ENCODE measurements around the gene KIAA1958. TPM values are rescaled to one million over a fixed set of nuclear protein-coding genes. Genes with fewer than 3 reads are reported as not detected.

Gene KIAA1958, protein sequence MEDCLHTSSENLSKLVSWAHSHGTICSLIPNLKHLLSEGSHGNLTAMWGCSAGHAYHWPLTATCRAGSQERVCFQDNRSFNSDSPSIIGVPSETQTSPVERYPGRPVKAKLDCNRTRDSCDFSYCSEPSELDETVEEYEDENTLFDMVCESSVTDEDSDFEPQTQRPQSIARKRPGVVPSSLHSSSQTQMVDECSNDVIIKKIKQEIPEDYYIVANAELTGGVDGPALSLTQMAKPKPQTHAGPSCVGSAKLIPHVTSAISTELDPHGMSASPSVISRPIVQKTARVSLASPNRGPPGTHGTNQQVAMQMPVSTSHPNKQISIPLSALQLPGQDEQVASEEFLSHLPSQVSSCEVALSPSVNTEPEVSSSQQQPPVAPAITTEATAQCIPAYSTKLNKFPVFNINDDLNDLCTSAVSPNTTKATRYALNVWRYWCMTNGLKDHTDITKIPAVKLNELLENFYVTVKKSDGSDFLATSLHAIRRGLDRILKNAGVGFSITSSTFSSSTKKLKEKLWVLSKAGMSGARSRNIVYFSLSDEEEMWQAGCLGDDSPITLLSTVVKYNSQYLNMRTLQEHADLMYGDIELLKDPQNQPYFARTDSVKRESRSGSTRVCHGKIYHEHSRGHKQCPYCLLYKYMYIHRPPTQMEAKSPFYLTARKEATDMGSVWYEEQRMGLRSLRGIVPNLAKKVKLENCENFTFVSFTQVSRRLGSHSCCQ
- 9.8 and 10.6 TPM in 2 replicates for total RNA-seq

GRCh38 chr9:112486221-112487007 lies at the start of gene KIAA1958:
Gene KIAA1958, plus strand, starts transcription at chr9:112486827. Its CDS starts 87,254 bp downstream, at chr9:112574081.
- H3K4me1 Mint-ChIP-seq = peaks cover 28% of the 10 kb centered on the region
- peak; percentile 96 for DNase-seq
- peaks cover 3% of the 10 kb centered on the region for H3K27me3 Mint-ChIP-seq
- no peaks in the 10 kb centered on the region for H3K9me3 Mint-ChIP-seq
- intact Hi-C loops (cut with micrococcal nuclease) = loop anchor here (1.0 to 10.0 kb wide), 5 partner anchors 106 to 738 kb away; partner anchors contain the start of genes FKBP15, HSDL2, INIP and SLC31A1
- H3K4me3 Mint-ChIP-seq = peak within 1 kb of the TSS; percentile 98
- peak within 1 kb of the TSS; percentile 98 for H3K27ac Mint-ChIP-seq
- peaks cover 3% of the 10 kb centered on the region for H3K36me3 Mint-ChIP-seq (ENCODE audit: low read depth)

DNA sequence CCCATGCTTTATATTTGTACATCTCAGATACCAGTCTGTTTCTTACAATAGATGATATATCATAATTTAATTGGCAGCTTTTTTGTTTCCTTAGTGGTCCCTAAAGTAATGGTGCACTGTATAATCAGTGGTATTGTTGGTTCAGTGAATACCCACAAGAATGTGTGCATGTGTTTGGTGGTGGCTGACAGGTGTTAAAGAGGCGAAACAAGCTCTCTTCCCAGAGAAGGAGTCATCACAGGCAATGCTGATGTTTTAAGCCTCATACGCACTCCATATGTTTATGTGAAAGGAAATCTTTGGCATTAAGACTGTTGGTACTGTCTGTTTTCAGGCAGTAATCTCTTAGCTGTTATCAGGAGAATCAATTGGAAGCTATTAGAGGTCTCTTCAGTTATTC lies 49.2 kb upstream of the KIAA1958 start:
- Mint-ChIP-seq H3K4me3 (no peak overlapping the region), H3K4me1 (no peaks in the 10 kb centered on the region), H3K9me3 (no peaks in the 10 kb centered on the region), H3K27ac (no peak overlapping the region), H3K27me3 (no peaks in the 10 kb centered on the region), H3K36me3 (ENCODE audit: low read depth) (peaks cover 5% of the 10 kb centered on the region)
- intact Hi-C loops (cut with micrococcal nuclease) = no loop called here
- DNase-seq = no peak

DNA sequence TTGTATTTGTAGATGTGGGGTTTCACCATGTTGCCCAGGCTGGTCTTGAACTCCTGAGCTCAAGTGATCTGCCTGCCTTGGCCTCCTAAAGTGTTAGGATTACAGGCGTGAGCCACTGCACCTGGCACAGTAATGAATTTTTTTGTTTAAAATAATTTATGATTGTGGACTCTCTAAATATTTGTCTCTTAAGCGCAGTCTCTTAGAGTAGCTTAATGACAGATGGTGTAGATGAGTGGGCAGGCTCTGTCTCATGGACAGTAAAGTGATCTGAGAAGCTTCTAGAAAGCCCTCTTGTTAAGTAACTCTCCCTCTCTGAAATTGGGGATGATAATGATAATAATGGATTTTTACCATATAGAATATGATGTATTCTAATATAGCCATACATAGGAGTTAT lies 47.5 kb upstream of the KIAA1958 start:
- DNase-seq = no peak
- Mint-ChIP-seq H3K27me3 (no peaks in the 10 kb centered on the region), H3K4me1 (no peaks in the 10 kb centered on the region), H3K27ac (no peak overlapping the region), H3K36me3 (ENCODE audit: low read depth) (peaks cover 4% of the 10 kb centered on the region), H3K4me3 (no peak overlapping the region), H3K9me3 (no peaks in the 10 kb centered on the region)
- intact Hi-C loops (cut with micrococcal nuclease) = no loop called here

DNA sequence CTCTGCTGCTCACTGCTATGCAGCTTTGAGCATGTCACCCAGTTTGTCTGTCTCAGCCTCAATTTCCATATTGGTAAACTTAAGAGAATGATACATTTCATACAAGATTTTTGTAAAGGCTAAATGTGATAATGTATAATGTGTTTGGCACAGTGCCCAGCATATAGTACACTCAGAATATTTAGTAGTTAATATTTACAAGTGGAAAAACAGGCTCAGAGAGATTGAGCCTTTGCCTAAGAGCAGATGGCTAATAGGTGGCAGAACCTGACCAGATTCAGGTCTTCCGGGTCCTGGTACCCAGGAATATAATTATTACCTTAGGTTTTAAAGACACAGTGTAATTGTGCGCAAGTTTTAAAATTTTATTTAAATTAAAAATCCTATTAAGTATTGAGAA lies 46.8 kb upstream of the KIAA1958 start:
- no peak overlapping the region for H3K4me3 Mint-ChIP-seq
- H3K27me3 Mint-ChIP-seq = no peaks in the 10 kb centered on the region
- no peaks in the 10 kb centered on the region for H3K4me1 Mint-ChIP-seq
- H3K9me3 Mint-ChIP-seq = no peaks in the 10 kb centered on the region
- H3K27ac Mint-ChIP-seq = no peak overlapping the region
- intact Hi-C loops (cut with micrococcal nuclease) = loop anchor here (10.0 kb wide), 1 partner anchor 275 kb away; the partner anchor contains the start of gene INIP
- DNase-seq = no peak
- peaks cover 4% of the 10 kb centered on the region for H3K36me3 Mint-ChIP-seq (ENCODE audit: low read depth)

- intact Hi-C loops (cut with micrococcal nuclease) = loop anchor here (1.0 to 10.0 kb wide), 2 partner anchors 272 to 350 kb away; partner anchors contain the start of gene INIP
- H3K9me3 Mint-ChIP-seq = no peaks in the 10 kb centered on the region
- DNase-seq = peak; percentile 72
- H3K27me3 Mint-ChIP-seq = no peaks in the 10 kb centered on the region
- H3K4me3 Mint-ChIP-seq = no peak overlapping the region
- H3K36me3 Mint-ChIP-seq (ENCODE audit: low read depth) = peaks cover 6% of the 10 kb centered on the region
- H3K4me1 Mint-ChIP-seq = no peaks in the 10 kb centered on the region
- no peak overlapping the region for H3K27ac Mint-ChIP-seq
Observed at GRCh38 chr9:112443200-112443599, 43.4 kb upstream of the KIAA1958 start.

- Mint-ChIP-seq H3K36me3 (ENCODE audit: low read depth) (peaks cover 6% of the 10 kb centered on the region), H3K4me1 (no peaks in the 10 kb centered on the region), H3K27me3 (no peaks in the 10 kb centered on the region), H3K9me3 (no peaks in the 10 kb centered on the region), H3K4me3 (no peak overlapping the region), H3K27ac (no peak overlapping the region)
- intact Hi-C loops (cut with micrococcal nuclease) = loop anchor here (1.0 to 10.0 kb wide), 2 partner anchors 271 to 350 kb away; partner anchors contain the start of gene INIP
- no peak for DNase-seq
Observed at GRCh38 chr9:112443636-112444035, 43.0 kb upstream of the KIAA1958 start.

DNA sequence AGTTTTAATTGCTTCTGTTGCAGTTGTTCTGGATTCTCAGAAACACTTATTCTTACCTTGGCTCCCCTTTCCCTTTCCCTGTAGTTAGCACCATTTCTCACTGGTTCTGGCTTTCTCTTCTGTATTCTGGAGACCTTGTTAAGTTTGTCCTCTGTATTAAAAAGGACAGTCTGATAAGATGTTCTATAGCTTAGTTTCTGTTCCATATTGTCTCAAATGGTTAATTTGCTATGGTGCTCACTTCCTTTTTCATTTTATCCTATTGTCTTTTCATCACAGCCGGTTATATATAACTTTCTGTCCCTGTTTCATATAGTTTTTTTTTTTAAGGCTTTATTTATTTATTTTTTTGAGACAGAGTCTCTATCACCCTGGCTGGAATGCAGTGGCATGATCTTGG lies 41.4 kb upstream of the KIAA1958 start:
- no peak for DNase-seq
- intact Hi-C loops (cut with micrococcal nuclease) = loop anchor here (10.0 kb wide), 1 partner anchor 270 kb away; the partner anchor contains the start of gene INIP
- Mint-ChIP-seq H3K4me3 (no peak overlapping the region), H3K36me3 (ENCODE audit: low read depth) (peaks cover 6% of the 10 kb centered on the region), H3K9me3 (no peaks in the 10 kb centered on the region), H3K27ac (no peak overlapping the region), H3K4me1 (no peaks in the 10 kb centered on the region), H3K27me3 (no peaks in the 10 kb centered on the region)

DNA sequence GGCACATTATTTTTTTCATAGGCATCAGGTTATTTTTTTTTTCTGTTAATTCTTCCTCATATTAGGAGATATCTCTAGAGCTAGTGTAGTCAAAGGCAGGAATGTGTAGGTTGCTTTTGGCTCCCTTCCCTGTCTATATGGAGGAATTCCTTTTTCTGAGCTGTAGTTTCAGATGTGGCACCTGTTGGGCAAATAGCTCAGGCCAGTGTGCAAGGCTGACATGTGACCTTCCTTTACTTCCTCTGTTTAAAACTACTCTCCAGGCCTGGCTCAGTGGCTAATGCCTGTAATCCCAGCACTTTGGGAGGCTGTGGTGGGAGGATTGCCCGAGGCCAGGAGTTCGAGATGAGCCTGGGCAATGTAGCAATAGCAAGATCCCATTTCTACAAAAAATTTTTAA lies 40.5 kb upstream of the KIAA1958 start:
- no peak overlapping the region for H3K4me3 Mint-ChIP-seq
- no peaks in the 10 kb centered on the region for H3K4me1 Mint-ChIP-seq
- no peaks in the 10 kb centered on the region for H3K9me3 Mint-ChIP-seq
- intact Hi-C loops (cut with micrococcal nuclease) = loop anchor here (10.0 kb wide), 1 partner anchor 269 kb away; the partner anchor contains the start of gene INIP
- H3K36me3 Mint-ChIP-seq (ENCODE audit: low read depth) = peaks cover 6% of the 10 kb centered on the region
- H3K27me3 Mint-ChIP-seq = no peaks in the 10 kb centered on the region
- H3K27ac Mint-ChIP-seq = no peak overlapping the region
- no peak for DNase-seq

- intact Hi-C loops (cut with micrococcal nuclease) = loop anchor here (10.0 kb wide), 1 partner anchor 268 kb away; the partner anchor contains the start of gene INIP
Observed at GRCh38 chr9:112446526-112446925, 40.1 kb upstream of the KIAA1958 start.

GRCh38 chr9:112447283-112447761 lies 39.3 kb upstream of the KIAA1958 start:
- peaks cover 4% of the 10 kb centered on the region for H3K36me3 Mint-ChIP-seq (ENCODE audit: low read depth)
- H3K4me1 Mint-ChIP-seq = no peaks in the 10 kb centered on the region
- H3K27me3 Mint-ChIP-seq = no peaks in the 10 kb centered on the region
- intact Hi-C loops (cut with micrococcal nuclease) = loop anchor here (10.0 kb wide), 1 partner anchor 267 kb away; the partner anchor contains the start of gene INIP
- H3K27ac Mint-ChIP-seq = no peak overlapping the region
- DNase-seq = no peak
- H3K9me3 Mint-ChIP-seq = no peaks in the 10 kb centered on the region
- H3K4me3 Mint-ChIP-seq = no peak overlapping the region

More at GRCh38 chr9:112446526-112446925, 40.1 kb upstream of the KIAA1958 start:
- Mint-ChIP-seq H3K36me3 (ENCODE audit: low read depth) (peaks cover 4% of the 10 kb centered on the region), H3K27me3 (no peaks in the 10 kb centered on the region), H3K4me1 (no peaks in the 10 kb centered on the region), H3K4me3 (no peak overlapping the region), H3K27ac (no peak overlapping the region), H3K9me3 (no peaks in the 10 kb centered on the region)
- DNase-seq = no peak

- intact Hi-C loops (cut with micrococcal nuclease) = no loop called here
- H3K36me3 Mint-ChIP-seq (ENCODE audit: low read depth) = peaks cover 16% of the 10 kb centered on the region
- no peaks in the 10 kb centered on the region for H3K27me3 Mint-ChIP-seq
- no peak overlapping the region for H3K4me3 Mint-ChIP-seq
- DNase-seq = no peak
- no peaks in the 10 kb centered on the region for H3K4me1 Mint-ChIP-seq
- no peaks in the 10 kb centered on the region for H3K9me3 Mint-ChIP-seq
- H3K27ac Mint-ChIP-seq = no peak overlapping the region
Observed at GRCh38 chr9:112462855-112463254, 23.8 kb upstream of the KIAA1958 start.

DNA sequence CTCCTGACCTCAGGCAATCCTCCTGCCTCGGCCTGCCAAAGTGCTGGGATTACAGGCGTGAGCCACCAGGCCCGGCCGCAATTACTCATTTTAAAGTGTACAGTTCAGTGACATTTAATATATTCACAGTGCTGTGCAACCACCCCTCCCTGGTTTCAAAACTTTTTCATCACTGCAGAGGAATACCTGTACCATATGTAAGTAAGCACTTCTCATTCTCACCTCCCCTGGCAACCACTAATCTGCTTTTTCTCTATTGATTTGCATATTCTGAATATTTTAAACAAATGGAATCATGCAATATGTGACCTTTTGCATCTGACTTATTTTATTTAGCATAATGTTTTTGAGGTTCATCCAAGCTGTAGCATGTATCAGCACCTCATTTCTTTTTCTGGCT lies 21.3 kb upstream of the KIAA1958 start:
- Mint-ChIP-seq H3K36me3 (ENCODE audit: low read depth) (peaks cover 8% of the 10 kb centered on the region), H3K9me3 (no peaks in the 10 kb centered on the region), H3K4me3 (no peak overlapping the region), H3K27ac (no peak overlapping the region), H3K4me1 (no peaks in the 10 kb centered on the region), H3K27me3 (no peaks in the 10 kb centered on the region)
- intact Hi-C loops (cut with micrococcal nuclease) = no loop called here
- no peak for DNase-seq

- H3K36me3 Mint-ChIP-seq (ENCODE audit: low read depth) = peaks cover 26% of the 10 kb centered on the region
- H3K9me3 Mint-ChIP-seq = peaks cover 6% of the 10 kb centered on the region
- intact Hi-C loops (cut with micrococcal nuclease) = no loop called here
- H3K27me3 Mint-ChIP-seq = no peaks in the 10 kb centered on the region
- no peak overlapping the region for H3K4me3 Mint-ChIP-seq
- no peak overlapping the region for H3K27ac Mint-ChIP-seq
- H3K4me1 Mint-ChIP-seq = no peaks in the 10 kb centered on the region
- DNase-seq = no peak
Observed at GRCh38 chr9:112472996-112473395, 13.6 kb upstream of the KIAA1958 start.
